A549 (cell line): ENCODE measurements around the gene SELENOT.

ENCODE experiments used
- CEBPB ChIP-seq, 2 experiments: fragments of >200 bp in 1 of 2; sonication (Bioruptor Twin) in 1 of 2; formaldehyde crosslinking in 1 of 2; IDR thresholded peaks; 2 replicates each; pipeline ENCODE4 v1.6.1; 2012 to 2016
- ZNF302 ChIP-seq: fragments of 250-450 bp; sonication (Bioruptor Pico); IDR thresholded peaks from 2 replicates; pipeline ENCODE4 v1.9.0; 2021; ENCODE audit warnings: inconsistent platforms, mild to moderate bottlenecking, moderate library complexity
- TF ChIP-seq, protein P1 (sequence below): IDR thresholded peaks from 2 replicates; pipeline ENCODE4 v1.6.1; 2012
- TF ChIP-seq, protein P2 (sequence below): fragments of 200-600 bp; sonication (generic); IDR thresholded peaks from 2 replicates; pipeline ENCODE4 v1.6.1; 2016; ENCODE audit warnings: antibody characterized with exemption, mild to moderate bottlenecking, moderate library complexity

DNA sequence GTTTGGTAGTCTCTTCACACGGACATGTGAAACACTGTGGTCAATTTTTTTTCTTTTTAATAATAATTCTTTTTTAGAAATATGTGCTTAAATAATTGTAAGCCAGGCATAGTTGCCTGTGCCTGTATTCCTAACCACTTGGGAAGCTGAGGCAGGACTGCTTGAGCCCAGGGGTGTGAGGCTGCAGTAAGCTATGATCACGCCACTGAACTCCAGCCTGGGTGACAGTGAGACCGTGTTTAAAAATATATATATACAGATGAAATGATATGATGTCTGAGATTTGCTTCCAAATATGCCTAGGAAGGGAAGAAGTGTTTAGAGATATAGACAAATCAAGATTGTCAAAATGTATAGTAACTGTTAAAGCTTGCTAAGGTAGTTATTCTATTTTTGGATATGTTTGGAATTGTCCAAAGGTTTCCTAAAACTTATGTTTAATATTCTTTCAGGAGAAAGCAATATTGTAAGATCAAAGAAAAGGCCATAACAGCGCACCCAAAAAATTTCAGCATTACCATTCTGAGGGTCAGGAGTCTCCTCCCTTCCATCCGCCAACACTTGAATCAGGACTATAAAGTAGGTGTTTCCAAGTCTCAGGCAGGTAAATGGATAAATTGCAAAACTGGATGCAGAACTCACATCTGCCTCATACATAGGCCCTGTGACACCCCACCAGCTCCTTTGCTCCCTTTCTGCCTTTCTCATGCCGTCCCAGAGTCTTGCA is 532 bp upstream of the SELENOT start:
- TF ChIP-seq ZNF302 (CRISPR knock-in tag) = no peak
- no peak for TF ChIP-seq CEBPB (IDR thresholded peaks at IDR 0.05)
- TF ChIP-seq, protein P1, sequence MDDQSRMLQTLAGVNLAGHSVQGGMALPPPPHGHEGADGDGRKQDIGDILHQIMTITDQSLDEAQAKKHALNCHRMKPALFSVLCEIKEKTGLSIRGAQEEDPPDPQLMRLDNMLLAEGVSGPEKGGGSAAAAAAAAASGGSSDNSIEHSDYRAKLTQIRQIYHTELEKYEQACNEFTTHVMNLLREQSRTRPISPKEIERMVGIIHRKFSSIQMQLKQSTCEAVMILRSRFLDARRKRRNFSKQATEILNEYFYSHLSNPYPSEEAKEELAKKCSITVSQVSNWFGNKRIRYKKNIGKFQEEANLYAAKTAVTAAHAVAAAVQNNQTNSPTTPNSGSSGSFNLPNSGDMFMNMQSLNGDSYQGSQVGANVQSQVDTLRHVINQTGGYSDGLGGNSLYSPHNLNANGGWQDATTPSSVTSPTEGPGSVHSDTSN = no peak
- TF ChIP-seq, protein P2, sequence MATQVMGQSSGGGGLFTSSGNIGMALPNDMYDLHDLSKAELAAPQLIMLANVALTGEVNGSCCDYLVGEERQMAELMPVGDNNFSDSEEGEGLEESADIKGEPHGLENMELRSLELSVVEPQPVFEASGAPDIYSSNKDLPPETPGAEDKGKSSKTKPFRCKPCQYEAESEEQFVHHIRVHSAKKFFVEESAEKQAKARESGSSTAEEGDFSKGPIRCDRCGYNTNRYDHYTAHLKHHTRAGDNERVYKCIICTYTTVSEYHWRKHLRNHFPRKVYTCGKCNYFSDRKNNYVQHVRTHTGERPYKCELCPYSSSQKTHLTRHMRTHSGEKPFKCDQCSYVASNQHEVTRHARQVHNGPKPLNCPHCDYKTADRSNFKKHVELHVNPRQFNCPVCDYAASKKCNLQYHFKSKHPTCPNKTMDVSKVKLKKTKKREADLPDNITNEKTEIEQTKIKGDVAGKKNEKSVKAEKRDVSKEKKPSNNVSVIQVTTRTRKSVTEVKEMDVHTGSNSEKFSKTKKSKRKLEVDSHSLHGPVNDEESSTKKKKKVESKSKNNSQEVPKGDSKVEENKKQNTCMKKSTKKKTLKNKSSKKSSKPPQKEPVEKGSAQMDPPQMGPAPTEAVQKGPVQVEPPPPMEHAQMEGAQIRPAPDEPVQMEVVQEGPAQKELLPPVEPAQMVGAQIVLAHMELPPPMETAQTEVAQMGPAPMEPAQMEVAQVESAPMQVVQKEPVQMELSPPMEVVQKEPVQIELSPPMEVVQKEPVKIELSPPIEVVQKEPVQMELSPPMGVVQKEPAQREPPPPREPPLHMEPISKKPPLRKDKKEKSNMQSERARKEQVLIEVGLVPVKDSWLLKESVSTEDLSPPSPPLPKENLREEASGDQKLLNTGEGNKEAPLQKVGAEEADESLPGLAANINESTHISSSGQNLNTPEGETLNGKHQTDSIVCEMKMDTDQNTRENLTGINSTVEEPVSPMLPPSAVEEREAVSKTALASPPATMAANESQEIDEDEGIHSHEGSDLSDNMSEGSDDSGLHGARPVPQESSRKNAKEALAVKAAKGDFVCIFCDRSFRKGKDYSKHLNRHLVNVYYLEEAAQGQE = no peak
